Lower leg skin (tissue), 3 donors: ENCODE measurements around the gene FYTTD1.

Source experiments
- POLR2A ChIP-seq, 2 donors: fragments of 450-650 bp; IDR thresholded peaks; one replicate each; pipeline ENCODE4 v1.6.1; 2016 to 2017; ENCODE audit warnings: antibody characterized with exemption in 2 of 2, mild to moderate bottlenecking in 1 of 2, moderate library complexity in 1 of 2
- TF ChIP-seq, protein P1 (sequence below), 3 donors: fragments of 450-650 bp; IDR thresholded peaks; one replicate each; pipeline ENCODE4 v1.5.1; 2016; ENCODE audit warnings: antibody characterized with exemption in 3 of 3, mild to moderate bottlenecking in 3 of 3, moderate library complexity in 2 of 3

DNA sequence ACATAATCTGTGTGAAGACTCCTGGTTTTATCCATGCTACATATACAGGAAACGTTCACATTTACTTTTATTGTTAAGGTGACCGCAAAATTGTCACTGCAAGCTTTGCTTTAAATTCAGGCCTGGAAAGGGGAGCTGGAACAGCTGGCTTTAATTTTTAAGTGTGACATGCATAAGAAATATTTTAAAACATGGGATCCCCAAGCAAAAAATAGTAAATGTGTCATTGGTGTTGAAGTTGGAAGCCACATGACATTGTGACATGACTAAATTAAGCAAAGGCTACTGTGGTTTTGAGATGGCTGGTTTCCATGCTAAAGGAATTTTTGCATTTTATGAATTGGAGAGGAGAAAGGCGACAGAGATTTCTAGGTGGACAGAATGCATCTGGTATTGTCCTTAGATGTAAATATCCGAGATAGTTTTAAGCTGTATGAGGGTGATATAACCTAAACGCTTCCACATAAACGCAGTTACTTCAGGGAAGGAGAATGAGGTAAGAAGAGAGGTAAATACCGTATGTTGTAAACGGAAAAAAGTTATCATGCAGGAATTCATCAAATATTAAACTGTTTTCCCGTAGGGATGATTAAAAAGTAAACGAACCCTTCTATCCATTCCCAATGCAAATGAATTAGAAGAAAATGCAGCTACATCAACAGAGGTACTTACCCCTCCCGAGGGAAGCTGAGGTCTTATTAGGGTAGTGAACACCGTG, 927 bp upstream of the FYTTD1 start:
- TF ChIP-seq POLR2A (IDR thresholded peaks at IDR 0.05): no peak
- TF ChIP-seq, protein P1, sequence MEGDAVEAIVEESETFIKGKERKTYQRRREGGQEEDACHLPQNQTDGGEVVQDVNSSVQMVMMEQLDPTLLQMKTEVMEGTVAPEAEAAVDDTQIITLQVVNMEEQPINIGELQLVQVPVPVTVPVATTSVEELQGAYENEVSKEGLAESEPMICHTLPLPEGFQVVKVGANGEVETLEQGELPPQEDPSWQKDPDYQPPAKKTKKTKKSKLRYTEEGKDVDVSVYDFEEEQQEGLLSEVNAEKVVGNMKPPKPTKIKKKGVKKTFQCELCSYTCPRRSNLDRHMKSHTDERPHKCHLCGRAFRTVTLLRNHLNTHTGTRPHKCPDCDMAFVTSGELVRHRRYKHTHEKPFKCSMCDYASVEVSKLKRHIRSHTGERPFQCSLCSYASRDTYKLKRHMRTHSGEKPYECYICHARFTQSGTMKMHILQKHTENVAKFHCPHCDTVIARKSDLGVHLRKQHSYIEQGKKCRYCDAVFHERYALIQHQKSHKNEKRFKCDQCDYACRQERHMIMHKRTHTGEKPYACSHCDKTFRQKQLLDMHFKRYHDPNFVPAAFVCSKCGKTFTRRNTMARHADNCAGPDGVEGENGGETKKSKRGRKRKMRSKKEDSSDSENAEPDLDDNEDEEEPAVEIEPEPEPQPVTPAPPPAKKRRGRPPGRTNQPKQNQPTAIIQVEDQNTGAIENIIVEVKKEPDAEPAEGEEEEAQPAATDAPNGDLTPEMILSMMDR (IDR thresholded peaks at IDR 0.05): no peak
